Mesendoderm (in vitro differentiated cells): ENCODE data around the gene TRAM2.
A peak's percentile ranks its signal among the peaks of the same experiment; 100 is the strongest.

Experiments
- DNase-seq: peaks from one replicate; pipeline ENCODE4 v3.0.0; 2013
- H2AK5ac ChIP-seq: 2 replicates; pipeline ENCODE4 v1.6.1; 2013; ENCODE audit warnings: low read length, inconsistent platforms
- H2BK120ac ChIP-seq: 2 replicates; pipeline ENCODE4 v1.6.1; 2013; ENCODE audit warnings: low read depth, mild to moderate bottlenecking, low read length, moderate library complexity, mixed read lengths
- H2BK15ac ChIP-seq: replicated peaks from 2 replicates; pipeline ENCODE4 v1.6.1; 2013; ENCODE audit warnings: low read depth, mild to moderate bottlenecking, moderate library complexity
- H2BK5ac ChIP-seq: 2 replicates; pipeline ENCODE4 v1.6.1; 2013; ENCODE audit warnings: low read length, inconsistent platforms
- H3K18ac ChIP-seq: 2 replicates; pipeline ENCODE4 v1.6.1; 2013; ENCODE audit warnings: mild to moderate bottlenecking, low read length, mixed read lengths
- H3K23ac ChIP-seq: one replicate; pipeline ENCODE4 v1.6.1; 2013; ENCODE audit warnings: low read length
- H3K27ac ChIP-seq: 2 replicates; pipeline ENCODE4 v1.5.1; 2013; ENCODE audit warnings: low read depth, mild to moderate bottlenecking, inconsistent platforms, low read length, moderate library complexity
- H3K27me3 ChIP-seq: 2 replicates; pipeline ENCODE4 v1.6.1; 2013; ENCODE audit warnings: low read length, control low read depth, mild to moderate bottlenecking, inconsistent platforms; ENCODE audit not compliant: insufficient read depth, poor library complexity
- H3K36me3 ChIP-seq: 2 replicates; pipeline ENCODE4 v1.6.1; 2013; ENCODE audit warnings: low read length, inconsistent platforms; ENCODE audit not compliant: control insufficient read depth, insufficient read depth
- H3K4ac ChIP-seq: one replicate; pipeline ENCODE4 v1.6.1; 2013; ENCODE audit warnings: low read depth, mild to moderate bottlenecking, low read length, moderate library complexity
- H3K4me1 ChIP-seq: 2 replicates; pipeline ENCODE4 v1.6.1; 2013; ENCODE audit warnings: low read depth, low read length, inconsistent platforms; ENCODE audit not compliant: control insufficient read depth
- H3K4me2 ChIP-seq: 2 replicates; pipeline ENCODE4 v1.6.1; 2013; ENCODE audit warnings: low read length
- H3K4me3 ChIP-seq: 2 replicates; pipeline ENCODE4 v1.5.1; 2013; ENCODE audit warnings: mild to moderate bottlenecking, low read length
- H3K56ac ChIP-seq: one replicate; pipeline ENCODE4 v1.6.1; 2013; ENCODE audit warnings: low read length
- H3K79me1 ChIP-seq: 2 replicates; pipeline ENCODE4 v1.6.1; 2013; ENCODE audit warnings: low read length, inconsistent platforms
- H3K79me2 ChIP-seq: 2 replicates; pipeline ENCODE4 v1.6.1; 2013; ENCODE audit warnings: mild to moderate bottlenecking, low read length; ENCODE audit not compliant: control insufficient read depth, insufficient read depth
- H3K9ac ChIP-seq: 2 replicates; pipeline ENCODE4 v1.6.1; 2013; ENCODE audit warnings: low read length, inconsistent platforms
- H4K5ac ChIP-seq: one replicate; pipeline ENCODE4 v1.6.1; 2013; ENCODE audit warnings: low read length
- H4K8ac ChIP-seq: one replicate; pipeline ENCODE4 v1.6.1; 2013; ENCODE audit warnings: low read depth, mild to moderate bottlenecking, control low read depth, low read length, moderate library complexity
- WGBS: extraction: QIAGEN DNeasy Blood & Tissue Kit; methylation state at CpG from one replicate; pipeline ENCODE4 v1.1.7; 2013; ENCODE audit warnings: low lambda C conversion rate, missing lambda C conversion rate; ENCODE audit not compliant: insufficient coverage; ENCODE audit errors: extremely low coverage; 5-methylcytosine and 5-hydroxymethylcytosine counted together

The TRAM2 gene

GRCh38 chr6:52617087-52617486 lies 40.2 kb upstream of the TRAM2 start:
- no peak overlapping the region for H2BK120ac ChIP-seq
- no peaks in the 10 kb centered on the region for H3K79me2 ChIP-seq
- H3K79me1 ChIP-seq = no peaks in the 10 kb centered on the region
- no CpG with 5 or more reads among the region's 4 CpGs for WGBS
- no peak overlapping the region for H4K5ac ChIP-seq
- no peak overlapping the region for H3K9ac ChIP-seq
- H3K36me3 ChIP-seq = no peaks in the 10 kb centered on the region
- H3K23ac ChIP-seq = no peak overlapping the region
- no peaks in the 10 kb centered on the region for H3K4me1 ChIP-seq
- no peak overlapping the region for H3K27ac ChIP-seq
- no peak for DNase-seq
- no peak overlapping the region for H3K4me3 ChIP-seq
- no peak overlapping the region for H3K4me2 ChIP-seq
- no peak overlapping the region for H3K56ac ChIP-seq
- H3K4ac ChIP-seq = no peak overlapping the region
- no peak overlapping the region for H2BK5ac ChIP-seq
- no peak overlapping the region for H4K8ac ChIP-seq
- H2BK15ac ChIP-seq = no peak overlapping the region
- no peak overlapping the region for H2AK5ac ChIP-seq
- no peak overlapping the region for H3K18ac ChIP-seq
- H3K27me3 ChIP-seq = no peaks in the 10 kb centered on the region

GRCh38 chr6:52616059-52616690 lies 39.3 kb upstream of the TRAM2 start:
- Histone ChIP-seq H2BK15ac (no peak overlapping the region), H3K79me1 (no peaks in the 10 kb centered on the region), H3K79me2 (no peaks in the 10 kb centered on the region), H3K36me3 (no peaks in the 10 kb centered on the region), H2BK120ac (no peak overlapping the region), H3K4ac (no peak overlapping the region), H3K27ac (no peak overlapping the region), H2BK5ac (no peak overlapping the region), H3K9ac (no peak overlapping the region), H3K4me1 (no peaks in the 10 kb centered on the region), H3K27me3 (no peaks in the 10 kb centered on the region), H3K18ac (no peak overlapping the region), H2AK5ac (no peak overlapping the region), H3K23ac (no peak overlapping the region), H4K5ac (no peak overlapping the region), H4K8ac (no peak overlapping the region), H3K56ac (no peak overlapping the region), H3K4me2 (no peak overlapping the region), H3K4me3 (no peak overlapping the region)
- WGBS = no CpG with 5 or more reads among the region's 2 CpGs
- DNase-seq = no peak

- Histone ChIP-seq H3K4me2 (no peak overlapping the region), H4K5ac (no peak overlapping the region), H2BK15ac (no peak overlapping the region), H3K27ac (no peak overlapping the region), H3K36me3 (no peaks in the 10 kb centered on the region), H3K4ac (peak overlapping the region; percentile 36), H2BK120ac (peak overlapping the region; percentile 45), H3K79me2 (no peaks in the 10 kb centered on the region), H3K27me3 (no peaks in the 10 kb centered on the region), H3K4me3 (no peak overlapping the region), H2BK5ac (no peak overlapping the region), H3K9ac (no peak overlapping the region), H4K8ac (no peak overlapping the region), H3K23ac (no peak overlapping the region), H3K56ac (no peak overlapping the region), H3K4me1 (peaks cover 4% of the 10 kb centered on the region), H3K79me1 (no peaks in the 10 kb centered on the region), H2AK5ac (no peak overlapping the region), H3K18ac (no peak overlapping the region)
- no CpG with 5 or more reads among the region's 6 CpGs for WGBS
- peak; percentile 46 for DNase-seq
Observed at GRCh38 chr6:52612336-52613054, 35.6 kb upstream of the TRAM2 start.

GRCh38 chr6:52611833-52612232 lies 35.0 kb upstream of the TRAM2 start:
- Histone ChIP-seq H3K56ac (no peak overlapping the region), H3K4me1 (peaks cover 4% of the 10 kb centered on the region), H2BK15ac (no peak overlapping the region), H3K79me1 (no peaks in the 10 kb centered on the region), H3K79me2 (no peaks in the 10 kb centered on the region), H2BK120ac (no peak overlapping the region), H3K23ac (no peak overlapping the region), H3K27me3 (no peaks in the 10 kb centered on the region), H3K4me3 (no peak overlapping the region), H3K27ac (no peak overlapping the region), H2AK5ac (no peak overlapping the region), H3K4ac (peak overlapping the region; percentile 36), H3K18ac (no peak overlapping the region), H3K36me3 (no peaks in the 10 kb centered on the region), H2BK5ac (no peak overlapping the region), H4K8ac (no peak overlapping the region), H3K4me2 (no peak overlapping the region), H4K5ac (no peak overlapping the region), H3K9ac (no peak overlapping the region)
- no CpG with 5 or more reads among the region's 1 CpG for WGBS
- peak; percentile 22 for DNase-seq

GRCh38 chr6:52610745-52611355 lies 34.0 kb upstream of the TRAM2 start:
- Histone ChIP-seq H3K79me1 (no peaks in the 10 kb centered on the region), H3K4me3 (no peak overlapping the region), H4K8ac (no peak overlapping the region), H3K4ac (no peak overlapping the region), H3K27me3 (no peaks in the 10 kb centered on the region), H3K79me2 (no peaks in the 10 kb centered on the region), H3K18ac (peak overlapping the region; percentile 18), H3K56ac (no peak overlapping the region), H3K23ac (no peak overlapping the region), H3K4me2 (no peak overlapping the region), H3K36me3 (no peaks in the 10 kb centered on the region), H3K9ac (no peak overlapping the region), H3K27ac (no peak overlapping the region), H4K5ac (no peak overlapping the region), H2BK5ac (no peak overlapping the region), H2BK15ac (no peak overlapping the region), H2BK120ac (no peak overlapping the region), H2AK5ac (no peak overlapping the region), H3K4me1 (peaks cover 4% of the 10 kb centered on the region)
- peak; percentile 14 for DNase-seq
- WGBS = no CpG with 5 or more reads among the region's 5 CpGs
